ENCODE results near the gene DHFR2. TPM values are rescaled to one million over a fixed set of nuclear protein-coding genes. Genes with fewer than 3 reads are reported as not detected.
"Not testable (repeated sequence)": the region's sequence is repeated elsewhere in the genome, so short reads cannot be mapped to it uniquely, and the experiment has no call there.

Gene DHFR2
- total and polyA plus RNA-seq, 2 of the 4 experiments (the other 2 are of a cell fraction), result 1.1 to 2.3 TPM

GRCh38 chr3:94110854-94111253, 48.1 kb upstream of the DHFR2 start:
- H2AK5ac ChIP-seq (ENCODE audit: low read depth, low read length), result no peak overlapping the region
- no peaks in the 10 kb centered on the region for H3K27me3 ChIP-seq (ENCODE audit: control insufficient read depth, insufficient read depth, low read length)
- H3K36me3 ChIP-seq (ENCODE audit: control insufficient read depth, insufficient read depth, low read length), result peaks cover 5% of the 10 kb centered on the region; the same call in 1 of the 2 replicates
- H4K5ac ChIP-seq (ENCODE audit: low read depth, low read length), result no peak overlapping the region
- H3K23ac ChIP-seq (ENCODE audit: low read depth, low read length), result no peak overlapping the region
- no peak overlapping the region for H3K14ac ChIP-seq (replicated peaks; ENCODE audit: low read depth, low read length)
- TF ChIP-seq NFE2L2 (IDR thresholded peaks at IDR 0.05; ENCODE audit: low read depth, low read length), result no peak
- no peak for TF ChIP-seq CTCF (conservative IDR thresholded peaks at IDR 0.05; ENCODE audit: low read depth, low read length)
- no peak for TF ChIP-seq MAFK (IDR thresholded peaks at IDR 0.05; ENCODE audit: low read depth, low read length)
- TF ChIP-seq FOS (IDR thresholded peaks at IDR 0.05; ENCODE audit: low read depth, low read length), result no peak
- TF ChIP-seq RCOR1 (IDR thresholded peaks at IDR 0.05; ENCODE audit: insufficient replicate concordance, low read length), result no peak
- TF ChIP-seq RAD21 (IDR thresholded peaks at IDR 0.05; ENCODE audit: low read length), result no peak
- TF ChIP-seq CEBPB (IDR thresholded peaks at IDR 0.05; ENCODE audit: low read depth, low read length), result no peak
- no peak for TF ChIP-seq POLR2A (IDR thresholded peaks at IDR 0.05; ENCODE audit: low read depth, low read length)
- TF ChIP-seq MXI1 (IDR thresholded peaks at IDR 0.05; ENCODE audit: borderline replicate concordance, low read depth, low read length), result no peak
- no peak for TF ChIP-seq CHD1 (IDR thresholded peaks at IDR 0.05; ENCODE audit: low read depth, low read length)
- H2BK20ac ChIP-seq (ENCODE audit: low read depth, low read length), result no peak overlapping the region
- H3K9me1 ChIP-seq (ENCODE audit: insufficient read depth, low read length), result no peaks in the 10 kb centered on the region
- no peak overlapping the region for H2AK9ac ChIP-seq (replicated peaks; ENCODE audit: low read depth, low read length, poor library complexity)
- H3K79me1 ChIP-seq (ENCODE audit: low read depth in 1 of 2, low read length in 2 of 2), result no peaks in the 10 kb centered on the region
- H3K9ac ChIP-seq (ENCODE audit: low read depth, low read length), result no peak overlapping the region
- H2AFZ ChIP-seq (replicated peaks; ENCODE audit: low read length, poor library complexity), result no peak overlapping the region
- no peak overlapping the region for H2BK15ac ChIP-seq (ENCODE audit: low read depth, low read length)
- no TSS peak for BruUV-seq (replicated peaks)
- H3K56ac ChIP-seq (ENCODE audit: extremely low read depth, insufficient read depth, low read length), result no peak overlapping the region
- DNase-seq (no peak), ATAC-seq (ENCODE audit: low read depth) (no peak)
- no peak overlapping the region for H3K4ac ChIP-seq (ENCODE audit: low read depth, low read length)
- no peak overlapping the region for H2BK5ac ChIP-seq (ENCODE audit: low read depth, low read length, poor library complexity, severe bottlenecking)
- dilution Hi-C loops (cut with HindIII; ENCODE audit: low sequenced_read_pairs, unreplicated experiment), result no loop called here
- no peak overlapping the region for H4K91ac ChIP-seq (ENCODE audit: insufficient read depth, low read depth, low read length)
- H3K4me1 ChIP-seq (ENCODE audit: control insufficient read depth, insufficient read depth, low read length), result no peaks in the 10 kb centered on the region
- H4K8ac ChIP-seq (ENCODE audit: low read depth in 2 of 2, low read length in 2 of 2), result no peak overlapping the region
- H2BK120ac ChIP-seq (ENCODE audit: low read depth, low read length), result no peak overlapping the region
- no peak overlapping the region for H3K27ac ChIP-seq (ENCODE audit: insufficient read depth, low read length)
- no peak overlapping the region for H3K18ac ChIP-seq (ENCODE audit: low read depth, low read length)
- intact Hi-C loops (cut with micrococcal nuclease), result no loop called here
- no peak overlapping the region for H3K4me3 ChIP-seq (ENCODE audit: insufficient read depth, low read depth, low read length)
- H3K4me2 ChIP-seq (ENCODE audit: low read depth, low read length), result no peak overlapping the region
- CTCF ChIA-PET, result no interaction called here
- no peaks in the 10 kb centered on the region for H3K9me3 ChIP-seq (ENCODE audit: control insufficient read depth, insufficient read depth, low read length)
- POLR2A ChIA-PET (ENCODE audit: unreplicated experiment), result no interaction called here
- no peaks in the 10 kb centered on the region for H4K20me1 ChIP-seq (ENCODE audit: insufficient read depth, low read length)
- in situ Hi-C loops (cut with MboI; ENCODE audit: low sequenced_read_pairs), result no loop called here

- POLR2A ChIA-PET (ENCODE audit: unreplicated experiment); H3K27ac ChIP-seq (ENCODE audit: insufficient read depth, low read length); H3K14ac ChIP-seq (replicated peaks; ENCODE audit: low read depth, low read length); H3K18ac ChIP-seq (ENCODE audit: low read depth, low read length); in situ Hi-C loops (cut with MboI; ENCODE audit: low sequenced_read_pairs); CTCF ChIA-PET; H3K4me2 ChIP-seq (ENCODE audit: low read depth, low read length); H3K9me3 ChIP-seq (ENCODE audit: control insufficient read depth, insufficient read depth, low read length); H3K56ac ChIP-seq (ENCODE audit: extremely low read depth, insufficient read depth, low read length); H3K9ac ChIP-seq (ENCODE audit: low read depth, low read length); H3K4me3 ChIP-seq (ENCODE audit: insufficient read depth, low read depth, low read length); H3K4ac ChIP-seq (ENCODE audit: low read depth, low read length); dilution Hi-C loops (cut with HindIII; ENCODE audit: low sequenced_read_pairs, unreplicated experiment); H2BK20ac ChIP-seq (ENCODE audit: low read depth, low read length); H3K4me1 ChIP-seq (ENCODE audit: control insufficient read depth, insufficient read depth, low read length); BruUV-seq (replicated peaks); H3K79me1 ChIP-seq (ENCODE audit: low read depth in 1 of 2, low read length in 2 of 2); H3K36me3 ChIP-seq (ENCODE audit: control insufficient read depth, insufficient read depth, low read length); H2BK15ac ChIP-seq (ENCODE audit: low read depth, low read length); H4K8ac ChIP-seq (ENCODE audit: low read depth in 2 of 2, low read length in 2 of 2); H2BK5ac ChIP-seq (ENCODE audit: low read depth, low read length, poor library complexity, severe bottlenecking); DNase-seq; H2BK120ac ChIP-seq (ENCODE audit: low read depth, low read length); intact Hi-C loops (cut with micrococcal nuclease); H3K23ac ChIP-seq (ENCODE audit: low read depth, low read length); H4K91ac ChIP-seq (ENCODE audit: insufficient read depth, low read depth, low read length); H2AK5ac ChIP-seq (ENCODE audit: low read depth, low read length); H3K9me1 ChIP-seq (ENCODE audit: insufficient read depth, low read length); H4K5ac ChIP-seq (ENCODE audit: low read depth, low read length); H3K27me3 ChIP-seq (ENCODE audit: control insufficient read depth, insufficient read depth, low read length); H2AFZ ChIP-seq (replicated peaks; ENCODE audit: low read length, poor library complexity); H4K20me1 ChIP-seq (ENCODE audit: insufficient read depth, low read length); H2AK9ac ChIP-seq (replicated peaks; ENCODE audit: low read depth, low read length, poor library complexity): not testable (repeated sequence)
- ATAC-seq (ENCODE audit: low read depth), result peak; percentile 51
Observed at GRCh38 chr3:94110232-94110631, 47.5 kb upstream of the DHFR2 start.

Measured in IMR-90 (cell line).